Effector memory CD8-positive, alpha-beta T cell (primary cell): ENCODE data around the gene GAS2.
"Not testable (repeated sequence)": the region's sequence is repeated elsewhere in the genome, so short reads cannot be mapped to it uniquely, and the experiment has no call there.

Source experiments
- ATAC-seq: fragments of 150-1000 bp; cut with Tn5 transposase; replicated peaks from 2 replicates; pipeline ENCODE4 v1.10.0; 2021; ENCODE audit warnings: mild to moderate bottlenecking, moderate library complexity
- DNase-seq, 3 experiments: peaks; one replicate each; pipeline ENCODE4 v3.0.0; 2021
- H3K27ac Mint-ChIP-seq, 2 donors: one replicate each; pipeline ENCODE4 v1.8.0; 2022; ENCODE audit warnings: mild to moderate bottlenecking in 2 of 2, mixed read lengths in 2 of 2, moderate library complexity in 2 of 2
- H3K27me3 Mint-ChIP-seq, 2 donors: one replicate each; pipeline ENCODE4 v1.8.0; 2022; ENCODE audit warnings: mixed read lengths in 2 of 2
- H3K36me3 Mint-ChIP-seq: one replicate; pipeline ENCODE4 v1.8.0; 2022; ENCODE audit warnings: mild to moderate bottlenecking, moderate library complexity, mixed read lengths; ENCODE audit not compliant: insufficient read depth
- H3K4me1 Mint-ChIP-seq, 2 donors: one replicate each; pipeline ENCODE4 v1.8.0; 2022; ENCODE audit warnings: low read depth in 2 of 2, mixed read lengths in 2 of 2
- H3K4me3 Mint-ChIP-seq, 2 donors: one replicate each; pipeline ENCODE4 v1.8.0; 2022; ENCODE audit warnings: mild to moderate bottlenecking in 2 of 2, mixed read lengths in 2 of 2, moderate library complexity in 2 of 2
- H3K9me3 Mint-ChIP-seq, 2 donors: one replicate each; pipeline ENCODE4 v1.8.0; 2022; ENCODE audit warnings: mixed read lengths in 2 of 2
- total RNA-seq, 9 experiments: gene quantifications; one replicate each; lab custom pipeline; 2026; lab: John Stamatoyannopoulos, UW

GAS2 gene
- total RNA-seq: 0.85 to 2.8 (median 1.3) reads per million in 9 experiments

- DNase-seq: no peak
- H3K9me3 Mint-ChIP-seq: no peaks in the 10 kb centered on the region
- ATAC-seq: no peak
- H3K36me3 Mint-ChIP-seq: no peaks in the 10 kb centered on the region
- H3K4me3 Mint-ChIP-seq: peak within 1 kb of the TSS; percentile 5 to 53
- H3K27ac Mint-ChIP-seq: no peak within 1 kb of the TSS
- peaks cover 49 to 59% of the 10 kb centered on the region in 2 donors for H3K27me3 Mint-ChIP-seq
- H3K4me1 Mint-ChIP-seq: peaks cover 7 to 12% of the 10 kb centered on the region in 2 donors
These were observed at the start of gene GAS2 for GRCh38 chr11:22666325-22666687. Gene GAS2, plus strand, starts transcription at chr11:22666611. Its CDS starts 8,259 bp downstream, at chr11:22674870.

GRCh38 chr11:22617868-22618267, 48.5 kb upstream of the GAS2 start:
- no peaks in the 10 kb centered on the region for H3K27me3 Mint-ChIP-seq
- H3K4me3 Mint-ChIP-seq: no peak overlapping the region
- H3K36me3 Mint-ChIP-seq: peaks cover 6% of the 10 kb centered on the region
- DNase-seq (no peak), ATAC-seq (no peak)
- H3K27ac Mint-ChIP-seq: no peak overlapping the region
- peaks cover 12 to 28% of the 10 kb centered on the region in 2 donors for H3K4me1 Mint-ChIP-seq
- peaks cover 1 to 7% of the 10 kb centered on the region in 2 donors for H3K9me3 Mint-ChIP-seq

- H3K27me3 Mint-ChIP-seq: no peaks in the 10 kb centered on the region
- ATAC-seq (peak; percentile 51), DNase-seq (peak in 2 of 3 experiments; percentile 49)
- peaks cover 22% of the 10 kb centered on the region for H3K36me3 Mint-ChIP-seq
- H3K4me1 Mint-ChIP-seq: peaks cover 23 to 34% of the 10 kb centered on the region in 2 donors
- peak overlapping the region; percentile 97 to 98 for H3K4me3 Mint-ChIP-seq
- H3K27ac Mint-ChIP-seq: peak overlapping the region; percentile 98 to 99
- no peaks in the 10 kb centered on the region for H3K9me3 Mint-ChIP-seq
These were observed 41.5 kb upstream of the GAS2 start for GRCh38 chr11:22624742-22625447.

DNA sequence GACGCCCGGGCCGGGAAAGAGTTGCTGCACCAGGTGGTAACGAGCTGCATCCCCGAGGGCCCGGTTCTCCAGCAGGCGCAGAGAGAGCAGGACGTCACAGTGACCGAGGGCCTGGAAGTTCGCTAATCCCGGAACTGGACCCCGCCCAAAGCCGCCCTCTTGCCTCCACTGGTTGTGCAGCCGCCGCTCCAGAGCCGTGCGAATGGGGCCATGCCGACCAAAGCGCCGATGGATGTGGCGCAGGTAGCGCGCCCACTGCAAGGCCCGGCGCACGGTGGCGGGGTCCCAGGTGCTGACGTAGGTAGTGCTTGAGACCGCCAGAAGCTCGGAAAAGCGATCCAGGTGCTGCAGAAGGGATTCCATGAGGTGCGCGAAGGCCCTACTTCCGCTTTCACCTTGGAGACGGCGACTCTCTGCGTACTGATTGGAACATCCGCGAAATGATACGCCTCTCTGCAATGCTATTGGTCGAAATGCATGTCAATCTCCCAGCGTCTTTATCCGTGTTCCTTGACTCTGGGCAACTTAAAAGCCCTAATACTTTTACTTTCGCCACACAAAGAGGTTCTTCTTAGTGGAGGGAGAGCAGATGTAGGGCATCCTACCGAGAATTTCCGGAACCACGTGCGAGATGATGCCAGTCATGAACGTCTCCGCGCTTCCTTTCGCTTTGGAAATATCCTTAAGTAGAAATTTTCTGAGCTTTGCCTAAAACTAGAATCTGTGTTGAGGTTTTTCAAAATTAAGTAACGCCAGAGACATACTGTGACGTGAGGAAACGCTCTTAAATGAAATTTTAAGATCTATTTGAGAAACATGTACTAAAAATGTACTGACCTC, 40.7 kb upstream of the GAS2 start, which contains the start of gene FANCF:
FANCF (minus strand) TSS at position 376 of the 840 bp plus-strand sequence; CDS start at position 363, 13 bp downstream.
- no peaks in the 10 kb centered on the region for H3K27me3 Mint-ChIP-seq
- peak within 1 kb of the TSS; percentile 98 to 99 for H3K27ac Mint-ChIP-seq
- peaks cover 20% of the 10 kb centered on the region for H3K36me3 Mint-ChIP-seq
- ATAC-seq (peak; percentile 91), DNase-seq (peak; percentile 96 to 97 (median 97))
- no peaks in the 10 kb centered on the region for H3K9me3 Mint-ChIP-seq
- H3K4me1 Mint-ChIP-seq: peaks cover 23 to 31% of the 10 kb centered on the region in 2 donors
- H3K4me3 Mint-ChIP-seq: peak within 1 kb of the TSS; percentile 97 to 98

DNA sequence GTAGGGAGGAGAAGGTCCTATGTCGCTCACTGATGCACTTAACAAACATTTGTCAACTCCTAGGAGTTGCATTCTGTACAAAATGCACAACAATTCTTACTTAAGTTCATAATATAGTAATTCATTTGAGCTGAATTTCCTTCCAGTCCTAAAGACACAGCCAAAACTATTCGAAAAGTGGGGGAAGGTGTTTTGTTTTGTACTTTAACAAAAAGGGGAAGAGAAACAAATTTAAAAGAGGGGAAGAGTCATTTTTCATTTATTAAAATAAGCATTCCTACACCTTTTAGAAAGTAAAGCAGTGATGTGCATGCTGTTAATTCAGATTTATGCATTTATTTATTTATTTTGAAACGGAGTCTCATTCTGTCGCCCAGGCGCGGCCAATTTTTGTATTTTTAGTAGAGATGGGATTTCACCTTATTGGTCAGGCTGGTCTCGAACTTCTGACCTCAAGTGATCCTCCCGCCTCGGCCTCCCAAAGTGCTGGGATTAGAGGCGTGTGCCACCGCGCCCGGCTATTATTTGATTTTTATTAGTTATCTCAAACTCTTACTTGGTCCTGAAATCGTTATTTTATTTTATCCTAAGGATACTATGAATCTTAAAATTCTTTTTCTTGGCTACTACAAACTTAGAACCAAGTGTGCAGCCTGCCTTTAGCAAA, 39.7 kb upstream of the GAS2 start:
- Mint-ChIP-seq H3K9me3 (no peaks in the 10 kb centered on the region), H3K27ac (peak overlapping the region; percentile 98 to 99), H3K4me1 (peaks cover 15 to 20% of the 10 kb centered on the region in 2 donors), H3K36me3 (peaks cover 16% of the 10 kb centered on the region), H3K4me3 (peak overlapping the region; percentile 97 to 98), H3K27me3 (no peaks in the 10 kb centered on the region)
- DNase-seq: no peak
- no peak for ATAC-seq

- peaks cover 16% of the 10 kb centered on the region for H3K36me3 Mint-ChIP-seq
- DNase-seq (no peak), ATAC-seq (no peak)
- H3K4me1 Mint-ChIP-seq: peaks cover 14 to 15% of the 10 kb centered on the region in 2 donors
- no peaks in the 10 kb centered on the region for H3K9me3 Mint-ChIP-seq
- H3K27ac Mint-ChIP-seq: peak overlapping the region in 1 of 2 donors; percentile 10
- H3K4me3 Mint-ChIP-seq: no peak overlapping the region
- no peaks in the 10 kb centered on the region for H3K27me3 Mint-ChIP-seq
These were observed 39.0 kb upstream of the GAS2 start for GRCh38 chr11:22627421-22627820.

DNA sequence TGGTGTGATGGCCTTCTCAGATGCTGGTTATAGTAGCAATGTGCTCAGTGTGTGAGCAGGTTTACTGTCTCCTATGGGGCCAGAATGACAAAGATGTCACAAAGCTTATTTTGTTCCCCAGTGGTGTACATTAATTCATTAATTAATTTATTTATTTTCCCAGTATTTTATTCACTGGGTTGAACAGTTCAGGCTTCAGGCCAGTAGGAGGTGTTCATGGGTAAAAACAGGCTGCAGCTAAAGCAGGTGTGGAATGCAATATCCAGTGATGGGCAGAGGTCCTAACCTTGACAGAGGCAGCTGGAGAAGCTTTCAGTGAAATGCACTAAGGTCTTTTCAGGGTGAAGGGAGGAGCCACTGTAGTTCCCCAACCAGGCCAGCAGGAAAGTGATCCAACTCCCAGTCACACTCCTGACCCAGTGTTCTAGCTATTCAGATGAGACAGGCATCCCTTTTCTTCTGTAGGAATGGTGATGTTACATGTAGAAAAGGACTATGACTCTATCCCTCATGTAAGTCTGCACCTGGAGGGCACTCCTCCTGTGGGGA, 33.0 kb upstream of the GAS2 start:
- ATAC-seq (no peak), DNase-seq (no peak)
- no peak overlapping the region for H3K27ac Mint-ChIP-seq
- H3K36me3 Mint-ChIP-seq: peaks cover 2% of the 10 kb centered on the region
- no peak overlapping the region for H3K4me3 Mint-ChIP-seq
- no peaks in the 10 kb centered on the region for H3K9me3 Mint-ChIP-seq
- H3K4me1 Mint-ChIP-seq: peaks cover 0 to 4% of the 10 kb centered on the region in 2 donors
- no peaks in the 10 kb centered on the region for H3K27me3 Mint-ChIP-seq

- H3K27ac Mint-ChIP-seq: no peak overlapping the region
- H3K36me3 Mint-ChIP-seq: peaks cover 2% of the 10 kb centered on the region
- no peaks in the 10 kb centered on the region for H3K27me3 Mint-ChIP-seq
- ATAC-seq (peak; percentile 32), DNase-seq (no peak)
- H3K9me3 Mint-ChIP-seq: no peaks in the 10 kb centered on the region
- peaks cover 0 to 4% of the 10 kb centered on the region in 2 donors for H3K4me1 Mint-ChIP-seq
- no peak overlapping the region for H3K4me3 Mint-ChIP-seq
These were observed 31.3 kb upstream of the GAS2 start for GRCh38 chr11:22634897-22635629.

- ATAC-seq: peak; percentile 51
- H3K27me3 Mint-ChIP-seq: no peaks in the 10 kb centered on the region
These were observed 30.7 kb upstream of the GAS2 start for GRCh38 chr11:22635689-22636088.

GRCh38 chr11:22640862-22641261, 25.5 kb upstream of the GAS2 start:
- no peak overlapping the region for H3K4me3 Mint-ChIP-seq
- DNase-seq (no peak), ATAC-seq (no peak)
- no peak overlapping the region for H3K27ac Mint-ChIP-seq
- H3K4me1 Mint-ChIP-seq: no peaks in the 10 kb centered on the region
- no peaks in the 10 kb centered on the region for H3K36me3 Mint-ChIP-seq
- H3K9me3 Mint-ChIP-seq: no peaks in the 10 kb centered on the region
- H3K27me3 Mint-ChIP-seq: no peaks in the 10 kb centered on the region

More at GRCh38 chr11:22635689-22636088, 30.7 kb upstream of the GAS2 start:
- Mint-ChIP-seq H3K9me3 (no peaks in the 10 kb centered on the region), H3K4me1 (peaks cover 0 to 4% of the 10 kb centered on the region in 2 donors), H3K4me3 (no peak overlapping the region), H3K36me3 (peaks cover 2% of the 10 kb centered on the region), H3K27ac (no peak overlapping the region)
- DNase-seq: no peak

DNA sequence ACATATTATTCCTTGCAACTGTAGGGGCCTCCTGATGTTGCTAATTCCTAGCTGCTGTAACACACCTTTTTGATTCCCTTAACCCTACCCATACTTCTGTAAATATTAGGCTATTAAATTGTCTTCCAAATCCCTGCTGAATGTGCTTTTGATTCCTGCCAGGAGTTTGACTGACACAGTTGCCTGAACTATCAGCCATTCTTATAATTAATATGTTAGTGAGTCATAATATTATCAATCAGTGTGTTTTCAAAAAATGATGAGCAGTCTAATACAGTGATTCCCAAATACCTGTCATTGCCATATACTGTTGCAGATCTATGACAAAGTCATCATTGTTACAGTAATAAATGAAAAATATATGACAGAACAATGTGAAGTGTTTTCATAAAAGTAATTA, 24.9 kb upstream of the GAS2 start:
- Mint-ChIP-seq H3K27me3 (no peaks in the 10 kb centered on the region), H3K36me3 (no peaks in the 10 kb centered on the region), H3K4me1 (no peaks in the 10 kb centered on the region), H3K4me3 (no peak overlapping the region), H3K9me3 (no peaks in the 10 kb centered on the region), H3K27ac (no peak overlapping the region)
- ATAC-seq (no peak), DNase-seq (no peak)

GRCh38 chr11:22652346-22652745, 14.1 kb upstream of the GAS2 start:
- not testable (repeated sequence) for H3K9me3 Mint-ChIP-seq, H3K27ac Mint-ChIP-seq, ATAC-seq, H3K27me3 Mint-ChIP-seq, H3K36me3 Mint-ChIP-seq, DNase-seq, H3K4me3 Mint-ChIP-seq
- peaks cover 13 to 27% of the 10 kb centered on the region in 2 donors for H3K4me1 Mint-ChIP-seq
